WTC11 (cell line): ENCODE data around the gene EPHA2. TPM values are rescaled to one million over a fixed set of nuclear protein-coding genes. Genes with fewer than 3 reads are reported as not detected.
A peak's percentile ranks its signal among the peaks of the same experiment; 100 is the strongest.

ENCODE experiments used
- ATAC-seq: fragments of 200-7000 bp; cut with Tn5 transposase; 2 replicates; pipeline ENCODE4 v1.10.0; 2021; ENCODE audit warnings: mild to moderate bottlenecking, moderate library complexity
- CTCF ChIA-PET: fragments of 300-600 bp; sonication (Branson Sonifier 250); formaldehyde crosslinking; loops from one replicate; lab custom pipeline; 2021; ENCODE audit warnings: antibody characterized with exemption; lab: Charles Lee
- POLR2A ChIA-PET: fragments of 350-600 bp; sonication (Branson Sonifier 250); formaldehyde crosslinking; loops from one replicate; lab custom pipeline; 2021; ENCODE audit warnings: antibody characterized with exemption; lab: Charles Lee
- DNase-seq: peaks from one replicate; pipeline ENCODE4 v3.0.0; 2021; ENCODE audit warnings: low spot score
- H3K27ac Mint-ChIP-seq: 2 replicates; pipeline ENCODE4 v1.8.0; 2021; ENCODE audit warnings: mixed read lengths
- H3K27me3 Mint-ChIP-seq: 2 replicates; pipeline ENCODE4 v1.8.0; 2021; ENCODE audit warnings: low read depth, mild to moderate bottlenecking, moderate library complexity, mixed read lengths
- H3K36me3 Mint-ChIP-seq: 2 replicates; pipeline ENCODE4 v1.8.0; 2021; ENCODE audit warnings: mixed read lengths
- H3K4me1 Mint-ChIP-seq: 2 replicates; pipeline ENCODE4 v1.8.0; 2022; ENCODE audit warnings: mixed read lengths
- H3K4me3 Mint-ChIP-seq: 2 replicates; pipeline ENCODE4 v1.8.0; 2021; ENCODE audit warnings: mild to moderate bottlenecking, moderate library complexity, mixed read lengths
- H3K9me3 Mint-ChIP-seq: 2 replicates; pipeline ENCODE4 v1.8.0; 2021; ENCODE audit warnings: mixed read lengths
- CBFB ChIP-seq: sonication (generic); formaldehyde crosslinking; IDR thresholded peaks from 2 replicates; pipeline ENCODE4 v1.8.1; 2022; ENCODE audit warnings: mild to moderate bottlenecking, low read depth, missing genetic modification reagents
- FOXJ3 ChIP-seq: sonication (generic); formaldehyde crosslinking; IDR thresholded peaks from 2 replicates; pipeline ENCODE4 v1.9.0; 2021; ENCODE audit warnings: missing genetic modification reagents, mild to moderate bottlenecking, borderline replicate concordance
- USF1 ChIP-seq: sonication (generic); formaldehyde crosslinking; IDR thresholded peaks from 2 replicates; pipeline ENCODE4 v1.8.0; 2022; ENCODE audit warnings: mild to moderate bottlenecking, missing genetic modification reagents
- ZNF416 ChIP-seq: fragments of 250-450 bp; sonication (Bioruptor Pico); IDR thresholded peaks from 2 replicates; pipeline ENCODE4 v1.9.0; 2021; ENCODE audit warnings: mild to moderate bottlenecking, inconsistent platforms
- ZNF423 ChIP-seq: fragments of 250-450 bp; sonication (Bioruptor Pico); IDR thresholded peaks from 2 replicates; pipeline ENCODE4 v2.1.2; 2022; ENCODE audit warnings: mild to moderate bottlenecking, moderate library complexity
- ZNF532 ChIP-seq: fragments of 250-450 bp; sonication (Bioruptor Pico); IDR thresholded peaks from 2 replicates; pipeline ENCODE4 v1.9.0; 2021; ENCODE audit warnings: mild to moderate bottlenecking, borderline replicate concordance
- total RNA-seq: library from RNA; stranded (reverse); gene quantifications from 3 replicates; pipeline ENCODE4 v1.2.3, GENCODE V29; 2021
- TF ChIP-seq, protein P1 (sequence below): sonication (generic); formaldehyde crosslinking; IDR thresholded peaks from 2 replicates; pipeline ENCODE4 v1.8.1; 2023; ENCODE audit warnings: mild to moderate bottlenecking, missing genetic modification reagents
- TF ChIP-seq, protein P2 (sequence below): sonication (generic); formaldehyde crosslinking; IDR thresholded peaks from 2 replicates; pipeline ENCODE4 v1.8.0; 2022; ENCODE audit warnings: mild to moderate bottlenecking, missing genetic modification reagents
- TF ChIP-seq, protein P3 (sequence below): sonication (generic); formaldehyde crosslinking; conservative IDR thresholded peaks from 2 replicates; pipeline ENCODE4 v1.8.1; 2022; ENCODE audit warnings: mild to moderate bottlenecking, missing genetic modification reagents

Gene EPHA2
- total RNA-seq, 1 experiment from 2014 or later: 44.4 TPM

DNA sequence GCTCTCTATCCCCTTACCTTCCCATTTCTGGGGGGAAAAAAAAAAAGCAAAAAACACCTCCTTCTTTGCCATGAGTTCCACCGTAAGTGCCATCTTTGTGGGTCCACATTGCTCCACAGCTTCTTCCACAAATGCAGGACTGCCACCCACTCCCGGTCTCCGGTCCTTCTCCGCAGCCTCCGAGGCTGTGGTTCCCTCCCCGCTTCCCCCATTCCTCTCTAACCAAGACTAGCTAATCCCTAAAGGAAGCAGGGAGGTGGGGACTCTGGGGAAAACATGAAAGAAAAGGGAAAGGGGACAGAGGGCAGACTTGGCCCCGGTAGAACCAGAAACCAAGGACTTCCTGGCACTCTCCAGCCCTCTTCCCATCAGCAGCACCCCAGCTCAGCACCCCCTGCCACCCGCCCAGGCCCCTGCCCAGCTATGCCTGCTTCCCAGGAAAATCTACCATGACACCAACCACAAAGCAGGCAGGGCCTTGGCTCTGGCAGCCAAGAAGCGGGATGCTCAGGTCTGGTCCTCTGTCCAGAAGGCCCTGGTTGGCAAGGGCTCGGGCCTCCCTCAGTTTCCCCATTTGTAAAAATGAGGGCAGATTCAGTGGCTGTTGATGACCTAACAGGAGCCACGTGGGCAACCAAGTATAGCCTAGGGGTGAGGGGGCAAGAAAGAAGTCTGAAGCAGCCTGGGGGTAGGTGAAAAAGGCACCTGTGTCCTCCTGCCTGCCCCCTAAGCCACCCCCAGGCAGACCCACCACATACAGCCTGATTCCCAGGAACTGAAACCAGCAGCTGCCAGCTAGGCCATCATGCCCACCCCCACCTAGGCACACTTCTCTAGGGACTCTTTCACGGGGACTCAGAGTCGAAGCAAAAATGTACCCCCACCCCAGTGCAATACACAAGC, 2.5 kb downstream of the EPHA2 start (continued):
- TF ChIP-seq, protein P1, sequence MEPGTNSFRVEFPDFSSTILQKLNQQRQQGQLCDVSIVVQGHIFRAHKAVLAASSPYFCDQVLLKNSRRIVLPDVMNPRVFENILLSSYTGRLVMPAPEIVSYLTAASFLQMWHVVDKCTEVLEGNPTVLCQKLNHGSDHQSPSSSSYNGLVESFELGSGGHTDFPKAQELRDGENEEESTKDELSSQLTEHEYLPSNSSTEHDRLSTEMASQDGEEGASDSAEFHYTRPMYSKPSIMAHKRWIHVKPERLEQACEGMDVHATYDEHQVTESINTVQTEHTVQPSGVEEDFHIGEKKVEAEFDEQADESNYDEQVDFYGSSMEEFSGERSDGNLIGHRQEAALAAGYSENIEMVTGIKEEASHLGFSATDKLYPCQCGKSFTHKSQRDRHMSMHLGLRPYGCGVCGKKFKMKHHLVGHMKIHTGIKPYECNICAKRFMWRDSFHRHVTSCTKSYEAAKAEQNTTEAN (CRISPR knock-in tag): no peak

DNA sequence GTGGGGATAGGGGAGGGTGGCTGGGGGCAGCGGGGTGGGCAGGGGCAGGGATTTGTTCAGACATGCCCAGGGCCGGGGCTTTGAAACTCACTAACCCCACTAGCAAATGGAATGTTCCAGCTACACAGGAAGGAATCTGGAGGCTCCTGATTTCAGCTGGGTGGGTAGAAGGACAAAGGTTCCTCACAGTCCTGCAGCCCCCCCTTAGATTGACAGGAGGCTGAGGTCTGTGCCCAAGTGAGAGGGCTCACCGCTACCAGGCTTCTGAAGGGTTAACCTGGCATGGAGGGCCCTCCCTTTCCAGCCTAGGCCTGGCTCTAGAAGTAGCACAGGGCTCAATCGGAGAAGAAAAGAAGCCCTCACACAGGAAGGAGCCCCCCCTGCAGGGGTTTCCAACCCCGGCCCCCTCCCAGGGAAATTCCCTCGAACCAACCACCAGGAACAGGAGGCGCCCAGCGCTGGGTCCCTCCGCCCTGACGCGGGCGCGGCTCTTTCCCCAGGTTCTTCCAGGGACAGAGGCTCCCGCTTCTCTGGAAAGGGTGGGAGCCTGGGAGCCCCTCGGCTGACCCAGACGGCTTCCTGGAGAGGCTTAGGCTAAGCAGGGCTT, 3.3 kb downstream of the EPHA2 start:
- Mint-ChIP-seq H3K27me3 (no peaks in the 10 kb centered on the region), H3K36me3 (peaks cover 21% of the 10 kb centered on the region), H3K27ac (peak overlapping the region; percentile 82), H3K4me3 (peak overlapping the region; percentile 86), H3K4me1 (peaks cover 53% of the 10 kb centered on the region)
- DNase-seq: no peak
- TF ChIP-seq, protein P2, sequence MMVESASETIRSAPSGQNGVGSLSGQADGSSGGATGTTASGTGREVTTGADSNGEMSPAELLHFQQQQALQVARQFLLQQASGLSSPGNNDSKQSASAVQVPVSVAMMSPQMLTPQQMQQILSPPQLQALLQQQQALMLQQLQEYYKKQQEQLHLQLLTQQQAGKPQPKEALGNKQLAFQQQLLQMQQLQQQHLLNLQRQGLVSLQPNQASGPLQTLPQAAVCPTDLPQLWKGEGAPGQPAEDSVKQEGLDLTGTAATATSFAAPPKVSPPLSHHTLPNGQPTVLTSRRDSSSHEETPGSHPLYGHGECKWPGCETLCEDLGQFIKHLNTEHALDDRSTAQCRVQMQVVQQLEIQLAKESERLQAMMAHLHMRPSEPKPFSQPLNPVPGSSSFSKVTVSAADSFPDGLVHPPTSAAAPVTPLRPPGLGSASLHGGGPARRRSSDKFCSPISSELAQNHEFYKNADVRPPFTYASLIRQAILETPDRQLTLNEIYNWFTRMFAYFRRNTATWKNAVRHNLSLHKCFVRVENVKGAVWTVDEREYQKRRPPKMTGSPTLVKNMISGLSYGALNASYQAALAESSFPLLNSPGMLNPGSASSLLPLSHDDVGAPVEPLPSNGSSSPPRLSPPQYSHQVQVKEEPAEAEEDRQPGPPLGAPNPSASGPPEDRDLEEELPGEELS (CRISPR knock-in tag): no peak
- TF ChIP-seq FOXJ3 (CRISPR knock-in tag) (no peak), ZNF423 (0 out of 2 replicates have a peak, but pooled peaks have one; percentile 9), CBFB (CRISPR knock-in tag) (no peak)
- TF ChIP-seq, all 79 proteins: peak for 1
- peak; percentile 7; the same call in 1 of the 2 replicates for ATAC-seq
- no peaks in the 10 kb centered on the region for H3K9me3 Mint-ChIP-seq
- POLR2A ChIA-PET: interaction anchor here (0.6 to 4.4 kb wide), 4 partner anchors 7 to 70 kb away, joined by 3 to 31 read pairs (median 7); no protein-coding TSS in a partner anchor
- CTCF ChIA-PET: interaction anchor here (0.6 to 14.1 kb wide), 7 partner anchors 10 to 438 kb away, joined by 3 to 204 read pairs (median 4); partner anchors contain the start of gene FAM131C

- Mint-ChIP-seq H3K27me3 (no peaks in the 10 kb centered on the region), H3K9me3 (no peaks in the 10 kb centered on the region), H3K4me1 (peaks cover 56% of the 10 kb centered on the region), H3K4me3 (peak overlapping the region; percentile 14; the same call in 1 of the 2 replicates), H3K36me3 (peaks cover 25% of the 10 kb centered on the region), H3K27ac (peak overlapping the region; percentile 84)
- ChIA-PET CTCF (interaction anchor here (0.6 to 14.1 kb wide), 4 partner anchors 11 to 438 kb away, joined by 3 to 204 read pairs (median 4); partner anchors contain the start of gene FAM131C), POLR2A (no interaction called here)
- ATAC-seq: no peak
- TF ChIP-seq ZNF532: no peak
- TF ChIP-seq, protein P3, sequence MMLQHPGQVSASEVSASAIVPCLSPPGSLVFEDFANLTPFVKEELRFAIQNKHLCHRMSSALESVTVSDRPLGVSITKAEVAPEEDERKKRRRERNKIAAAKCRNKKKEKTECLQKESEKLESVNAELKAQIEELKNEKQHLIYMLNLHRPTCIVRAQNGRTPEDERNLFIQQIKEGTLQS (CRISPR knock-in tag): no peak
- no peak for TF ChIP-seq USF1 (CRISPR knock-in tag)
- no peak for TF ChIP-seq ZNF416 (CRISPR knock-in tag)
- no peak for DNase-seq
Observed at GRCh38 chr1:16151995-16152384, 3.9 kb downstream of the EPHA2 start.
